Activated CD8-positive, alpha-beta memory T cell treated with anti-CD3 and anti-CD28 coated beads, Interleukin-2, amount 50 U/mL, for 1 hour (primary cell): ENCODE data around the gene AMT.

ENCODE experiments used
- DNase-seq: peaks from one replicate; pipeline ENCODE4 v3.0.0-alpha.2; 2020; ENCODE audit errors: extremely low read depth

AMT gene

GRCh38 chr3:49388289-49388820 lies 33.9 kb downstream of the AMT start:
- DNase-seq = no peak

- no peak for DNase-seq
Measured at GRCh38 chr3:49387721-49388120, 34.6 kb downstream of the AMT start.

- DNase-seq = no peak
Measured at GRCh38 chr3:49386056-49386756, 36.1 kb downstream of the AMT start.

GRCh38 chr3:49385617-49386016 lies 36.7 kb downstream of the AMT start:
- no peak for DNase-seq

- DNase-seq = no peak
Measured at GRCh38 chr3:49383387-49383786, 38.9 kb downstream of the AMT start.

- DNase-seq = no peak
Measured at GRCh38 chr3:49378249-49378895, 43.9 kb downstream of the AMT start.

- no peak for DNase-seq
Measured at GRCh38 chr3:49377483-49377882, 44.8 kb downstream of the AMT start.

- DNase-seq = no peak
Measured at GRCh38 chr3:49371946-49372345, 50.3 kb downstream of the AMT start.

GRCh38 chr3:49370585-49371290 lies 51.5 kb downstream of the AMT start:
- DNase-seq = no peak
